Hippocampal formation (tissue), 2 donors: ENCODE data around the gene CDH6.
"Not testable (repeated sequence)": the region's sequence is repeated elsewhere in the genome, so short reads cannot be mapped to it uniquely, and the experiment has no call there.

Experiments used
- DNase-seq, 2 donors: peaks; one replicate each; lab custom pipeline; 2025; lab: John Stamatoyannopoulos, UW

CDH6 gene

GRCh38 chr5:31328040-31328733 lies 134.7 kb downstream of the CDH6 start:
- DNase-seq, result no peak

GRCh38 chr5:31329715-31330114 lies 136.2 kb downstream of the CDH6 start:
- no peak for DNase-seq

GRCh38 chr5:31332160-31332559 lies 138.7 kb downstream of the CDH6 start:
- no peak for DNase-seq

GRCh38 chr5:31333475-31333874 lies 140.0 kb downstream of the CDH6 start:
- DNase-seq, result no peak

- no peak for DNase-seq
Observed at GRCh38 chr5:31334061-31334860, 140.8 kb downstream of the CDH6 start.

- no peak for DNase-seq
Observed at GRCh38 chr5:31335456-31335855, 142.0 kb downstream of the CDH6 start.

- DNase-seq, result no peak
Observed at GRCh38 chr5:31343946-31344345, 150.5 kb downstream of the CDH6 start.

GRCh38 chr5:31346896-31347551 lies 153.5 kb downstream of the CDH6 start:
- DNase-seq, result no peak

- no peak for DNase-seq
Observed at GRCh38 chr5:31347552-31347905, 154.0 kb downstream of the CDH6 start.

GRCh38 chr5:31350395-31350794 lies 156.9 kb downstream of the CDH6 start:
- no peak for DNase-seq

GRCh38 chr5:31355337-31355736 lies 161.9 kb downstream of the CDH6 start:
- no peak for DNase-seq

- DNase-seq, result no peak
Observed at GRCh38 chr5:31357038-31357437, 163.6 kb downstream of the CDH6 start.

GRCh38 chr5:31359839-31360238 lies 166.4 kb downstream of the CDH6 start:
- DNase-seq, result no peak

GRCh38 chr5:31361234-31361633 lies 167.7 kb downstream of the CDH6 start:
- DNase-seq, result no peak

- DNase-seq, result not testable (repeated sequence)
Observed at GRCh38 chr5:31361704-31362528, 168.4 kb downstream of the CDH6 start.

GRCh38 chr5:31362529-31362900 lies 169.0 kb downstream of the CDH6 start:
- DNase-seq, result no peak

- no peak for DNase-seq
Observed at GRCh38 chr5:31362931-31363568, 169.6 kb downstream of the CDH6 start.

- no peak for DNase-seq
Observed at GRCh38 chr5:31364881-31365636, 171.6 kb downstream of the CDH6 start.

GRCh38 chr5:31365776-31366175 lies 172.3 kb downstream of the CDH6 start:
- DNase-seq, result no peak

- no peak for DNase-seq
Observed at GRCh38 chr5:31366941-31367340, 173.5 kb downstream of the CDH6 start.

GRCh38 chr5:31372124-31372523 lies 178.6 kb downstream of the CDH6 start:
- DNase-seq, result no peak
